HG02840 (cell line): ENCODE data around the gene REX1BD.
"Not testable (repeated sequence)": the region's sequence is repeated elsewhere in the genome, so short reads cannot be mapped to it uniquely, and the experiment has no call there.

Source experiments
- ATAC-seq: cut with Tn5 transposase; IDR thresholded peaks from one replicate; pipeline ENCODE4 v1.9.1; 2021; ENCODE audit warnings: mild to moderate bottlenecking, moderate library complexity, moderate number of reproducible peaks; ENCODE audit not compliant: unreplicated experiment, low FRiP score

REX1BD gene

GRCh38 chr19:18600692-18601397 is 12.2 kb downstream of the REX1BD start:
- not testable (repeated sequence) for ATAC-seq

GRCh38 chr19:18601875-18602274 is 13.3 kb downstream of the REX1BD start:
- ATAC-seq: no peak

GRCh38 chr19:18603255-18603957 is 14.8 kb downstream of the REX1BD start:
- ATAC-seq: no peak

- ATAC-seq: no peak
These were observed 15.6 kb downstream of the REX1BD start for GRCh38 chr19:18603958-18604819.

- no peak for ATAC-seq
These were observed 16.2 kb downstream of the REX1BD start for GRCh38 chr19:18604820-18605159.

- no peak for ATAC-seq
These were observed 16.6 kb downstream of the REX1BD start for GRCh38 chr19:18605196-18605545.

- no peak for ATAC-seq
These were observed 17.1 kb downstream of the REX1BD start for GRCh38 chr19:18605546-18606280.

- no peak for ATAC-seq
These were observed 18.0 kb downstream of the REX1BD start, which contains the start of gene CRLF1 for GRCh38 chr19:18606281-18607225. Gene CRLF1 (minus strand): TSS chr19:18606799. CDS start chr19:18606656, 143 bp downstream.

GRCh38 chr19:18607226-18608101 is 18.9 kb downstream of the REX1BD start:
- ATAC-seq: no peak

- ATAC-seq: no peak
These were observed 19.7 kb downstream of the REX1BD start for GRCh38 chr19:18608102-18608804.

- no peak for ATAC-seq
These were observed 20.5 kb downstream of the REX1BD start for GRCh38 chr19:18608805-18609716.

GRCh38 chr19:18609717-18610051 is 21.1 kb downstream of the REX1BD start:
- no peak for ATAC-seq

GRCh38 chr19:18610245-18610555 is 21.6 kb downstream of the REX1BD start:
- ATAC-seq: no peak

GRCh38 chr19:18610556-18611326 is 22.1 kb downstream of the REX1BD start:
- no peak for ATAC-seq

- no peak for ATAC-seq
These were observed 22.9 kb downstream of the REX1BD start for GRCh38 chr19:18611327-18612050.
